ENCODE measurements around the gene TIMM17A. TPM values are rescaled to one million over a fixed set of nuclear protein-coding genes. Genes with fewer than 3 reads are reported as not detected.

TIMM17A gene
- total and polyA plus RNA-seq, 4 donors = 25.9 to 56.1 (median 35.2) TPM

GRCh38 chr1:201937624-201938213 lies 17.6 kb upstream of the TIMM17A start:
- Histone ChIP-seq H3K4me3 (no peak overlapping the region), H3K9me3 (ENCODE audit: control insufficient read depth in 4 of 4, insufficient read depth in 3 of 4, low read length in 3 of 4) (no peaks in the 10 kb centered on the region), H3K36me3 (ENCODE audit: control insufficient read depth in 4 of 4, insufficient read depth in 4 of 4, low read length in 4 of 4) (no peaks in the 10 kb centered on the region), H3K27me3 (ENCODE audit: control insufficient read depth in 3 of 3, insufficient read depth in 3 of 3, low read length in 2 of 3) (no peaks in the 10 kb centered on the region), H3K4me1 (ENCODE audit: control insufficient read depth in 5 of 5, insufficient read depth in 5 of 5, low read length in 5 of 5) (peaks cover 0 to 9% (median 7%) of the 10 kb centered on the region in 5 donors), H3K9ac (ENCODE audit: insufficient read depth in 1 of 2, low read length in 2 of 2) (no peak overlapping the region), H3K27ac (ENCODE audit: low read depth in 1 of 2, low read length in 1 of 2) (no peak overlapping the region)
- 55 to 58% methylated on average over 5 of the region's 5 CpGs for WGBS, 2 donors
- ATAC-seq (ENCODE audit: insufficient read depth, low FRiP score) (peak; percentile 46), DNase-seq (no peak)
- TF ChIP-seq, protein P1, sequence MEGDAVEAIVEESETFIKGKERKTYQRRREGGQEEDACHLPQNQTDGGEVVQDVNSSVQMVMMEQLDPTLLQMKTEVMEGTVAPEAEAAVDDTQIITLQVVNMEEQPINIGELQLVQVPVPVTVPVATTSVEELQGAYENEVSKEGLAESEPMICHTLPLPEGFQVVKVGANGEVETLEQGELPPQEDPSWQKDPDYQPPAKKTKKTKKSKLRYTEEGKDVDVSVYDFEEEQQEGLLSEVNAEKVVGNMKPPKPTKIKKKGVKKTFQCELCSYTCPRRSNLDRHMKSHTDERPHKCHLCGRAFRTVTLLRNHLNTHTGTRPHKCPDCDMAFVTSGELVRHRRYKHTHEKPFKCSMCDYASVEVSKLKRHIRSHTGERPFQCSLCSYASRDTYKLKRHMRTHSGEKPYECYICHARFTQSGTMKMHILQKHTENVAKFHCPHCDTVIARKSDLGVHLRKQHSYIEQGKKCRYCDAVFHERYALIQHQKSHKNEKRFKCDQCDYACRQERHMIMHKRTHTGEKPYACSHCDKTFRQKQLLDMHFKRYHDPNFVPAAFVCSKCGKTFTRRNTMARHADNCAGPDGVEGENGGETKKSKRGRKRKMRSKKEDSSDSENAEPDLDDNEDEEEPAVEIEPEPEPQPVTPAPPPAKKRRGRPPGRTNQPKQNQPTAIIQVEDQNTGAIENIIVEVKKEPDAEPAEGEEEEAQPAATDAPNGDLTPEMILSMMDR (IDR thresholded peaks at IDR 0.05; ENCODE audit: control extremely low read depth, extremely low read depth) = no peak

GRCh38 chr1:201938440-201939035 lies 16.8 kb upstream of the TIMM17A start:
- 58 to 69% methylated on average over 4 of the region's 4 CpGs for WGBS, 2 donors
- H3K4me1 ChIP-seq (ENCODE audit: control insufficient read depth in 5 of 5, insufficient read depth in 5 of 5, low read length in 5 of 5) = peaks cover 0 to 9% (median 7%) of the 10 kb centered on the region in 5 donors
- H3K9ac ChIP-seq (ENCODE audit: insufficient read depth in 1 of 2, low read length in 2 of 2) = no peak overlapping the region
- peak overlapping the region in 1 of 2 donors; percentile 49 for H3K27ac ChIP-seq (ENCODE audit: low read depth in 1 of 2, low read length in 1 of 2)
- DNase-seq (peak in 1 of 3 donors; percentile 7), ATAC-seq (ENCODE audit: insufficient read depth, low FRiP score) (no peak)
- H3K4me3 ChIP-seq = no peak overlapping the region
- TF ChIP-seq, protein P1 (IDR thresholded peaks at IDR 0.05; ENCODE audit: control extremely low read depth, extremely low read depth) = no peak
- no peaks in the 10 kb centered on the region for H3K27me3 ChIP-seq (ENCODE audit: control insufficient read depth in 3 of 3, insufficient read depth in 3 of 3, low read length in 2 of 3)
- H3K36me3 ChIP-seq (ENCODE audit: control insufficient read depth in 4 of 4, insufficient read depth in 4 of 4, low read length in 4 of 4) = no peaks in the 10 kb centered on the region
- H3K9me3 ChIP-seq (ENCODE audit: control insufficient read depth in 4 of 4, insufficient read depth in 3 of 4, low read length in 3 of 4) = no peaks in the 10 kb centered on the region

DNA sequence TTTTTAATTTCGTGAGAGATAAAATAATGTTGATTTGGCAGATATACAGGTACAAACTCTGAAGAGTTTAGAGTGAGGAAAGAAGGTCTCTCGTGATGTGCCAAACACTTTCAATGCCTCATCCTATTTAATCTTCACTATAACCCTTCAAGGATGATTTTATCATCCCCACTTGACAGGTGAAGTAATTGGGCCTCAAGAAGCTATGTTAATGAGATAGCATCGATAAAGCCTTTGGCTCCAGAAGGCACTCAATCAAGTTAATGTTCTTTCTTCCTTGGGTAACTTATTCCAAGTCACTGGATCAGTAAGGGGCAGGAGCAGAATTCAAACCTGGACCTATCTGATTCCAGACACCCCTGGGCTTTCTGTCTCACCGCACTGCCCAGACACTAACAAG lies 16.2 kb upstream of the TIMM17A start:
- Histone ChIP-seq H3K36me3 (ENCODE audit: control insufficient read depth in 4 of 4, insufficient read depth in 4 of 4, low read length in 4 of 4) (no peaks in the 10 kb centered on the region), H3K4me3 (no peak overlapping the region), H3K27ac (ENCODE audit: low read depth in 1 of 2, low read length in 1 of 2) (peak overlapping the region in 1 of 2 donors; percentile 2), H3K4me1 (ENCODE audit: control insufficient read depth in 5 of 5, insufficient read depth in 5 of 5, low read length in 5 of 5) (peaks cover 0 to 9% (median 7%) of the 10 kb centered on the region in 5 donors), H3K9me3 (ENCODE audit: control insufficient read depth in 4 of 4, insufficient read depth in 3 of 4, low read length in 3 of 4) (no peaks in the 10 kb centered on the region), H3K27me3 (ENCODE audit: control insufficient read depth in 3 of 3, insufficient read depth in 3 of 3, low read length in 2 of 3) (no peaks in the 10 kb centered on the region), H3K9ac (ENCODE audit: insufficient read depth in 1 of 2, low read length in 2 of 2) (no peak overlapping the region)
- DNase-seq (no peak), ATAC-seq (ENCODE audit: insufficient read depth, low FRiP score) (no peak)
- TF ChIP-seq, protein P1 (IDR thresholded peaks at IDR 0.05; ENCODE audit: control extremely low read depth, extremely low read depth) = no peak
- 39 to 66% methylated on average over 4 of the region's 4 CpGs for WGBS, 2 donors

Data from lung (tissue), 12 donors.